Fibroblast of lung (primary cell): ENCODE results near the gene DLGAP1.

Experiments
- CTCF ChIP-seq, 2 donors: IDR thresholded peaks in 1 of 2; conservative IDR thresholded peaks in 1 of 2; 1 replicate in 1 of 2; 2 replicates in 1 of 2; pipeline ENCODE4 v1.5.1; 2011 to 2012; ENCODE audit warnings: low read length in 2 of 2, control low read depth in 1 of 2, inconsistent platforms in 1 of 2, low read depth in 1 of 2, mild to moderate bottlenecking in 1 of 2
- EZH2 ChIP-seq: IDR thresholded peaks from 2 replicates; pipeline ENCODE4 v1.5.1; 2012; ENCODE audit warnings: low read length, control low read depth, mild to moderate bottlenecking; ENCODE audit errors: missing control alignments

- no peak for TF ChIP-seq EZH2
- TF ChIP-seq CTCF (conservative IDR thresholded peaks at IDR 0.05 in 1 of 2, IDR thresholded peaks at IDR 0.05 in 1 of 2; ENCODE audit: low read depth in 1 of 2, low read length in 2 of 2), result no peak
These were observed 376.9 kb downstream of the DLGAP1 start for GRCh38 chr18:4078246-4078645.
